KMS-11 (cell line): ENCODE results near the gene KCNIP1.

Experiments
- H2AFZ ChIP-seq: fragments of 200-600 bp; sonication (generic); 2 replicates; pipeline ENCODE4 v1.6.1; 2016; ENCODE audit warnings: antibody characterized with exemption, mixed run types, low read depth
- H3K27ac ChIP-seq: fragments of 200-600 bp; sonication (generic); 2 replicates; pipeline ENCODE4 v1.6.1; 2016; ENCODE audit warnings: mild to moderate bottlenecking, mixed run types
- H3K27me3 ChIP-seq: fragments of 200-600 bp; sonication (generic); 2 replicates; pipeline ENCODE4 v1.6.1; 2017; ENCODE audit warnings: mild to moderate bottlenecking, low read depth, mixed run types, moderate library complexity; ENCODE audit not compliant: insufficient read depth
- H3K36me3 ChIP-seq: fragments of 200-600 bp; sonication (generic); 2 replicates; pipeline ENCODE4 v1.6.1; 2017; ENCODE audit warnings: mild to moderate bottlenecking, mixed run types; ENCODE audit not compliant: insufficient read depth
- H3K4me1 ChIP-seq: fragments of 200-600 bp; sonication (generic); 2 replicates; pipeline ENCODE4 v1.6.1; 2016; ENCODE audit warnings: mild to moderate bottlenecking, low read depth, mixed run types; ENCODE audit not compliant: poor library complexity, severe bottlenecking
- H3K4me2 ChIP-seq: fragments of 200-600 bp; sonication (generic); 2 replicates; pipeline ENCODE4 v1.7.0; 2016; ENCODE audit warnings: mild to moderate bottlenecking, mixed run types
- H3K4me3 ChIP-seq: fragments of 200-600 bp; sonication (generic); IDR thresholded peaks from 2 replicates; pipeline ENCODE4 v1.6.1; 2017; ENCODE audit warnings: low read depth, low read length, mixed read lengths; ENCODE audit not compliant: insufficient read depth
- H3K79me2 ChIP-seq: fragments of 200-600 bp; sonication (generic); 2 replicates; pipeline ENCODE4 v1.6.1; 2016; ENCODE audit warnings: low read depth, mixed run types; ENCODE audit not compliant: insufficient read depth
- H3K9ac ChIP-seq: fragments of 200-600 bp; sonication (generic); 2 replicates; pipeline ENCODE4 v1.6.1; 2016; ENCODE audit warnings: mild to moderate bottlenecking, mixed run types
- H4K20me1 ChIP-seq: fragments of 200-600 bp; sonication (generic); 2 replicates; pipeline ENCODE4 v1.6.1; 2016; ENCODE audit warnings: mild to moderate bottlenecking, mixed run types; ENCODE audit not compliant: insufficient read depth
- CTCF ChIP-seq: fragments of 200-600 bp; sonication (generic); conservative IDR thresholded peaks from 2 replicates; pipeline ENCODE4 v1.6.1; 2017; ENCODE audit warnings: low read depth, mild to moderate bottlenecking, antibody characterized with exemption, low read length, moderate library complexity, mixed read lengths

Gene KCNIP1

GRCh38 chr5:170639221-170639925 is 135.6 kb downstream of the KCNIP1 start:
- H3K27me3 ChIP-seq = no peaks in the 10 kb centered on the region
- H3K4me1 ChIP-seq = no peaks in the 10 kb centered on the region
- no peaks in the 10 kb centered on the region for H4K20me1 ChIP-seq
- no peak for TF ChIP-seq CTCF
- no peak overlapping the region for H3K4me3 ChIP-seq
- no peak overlapping the region for H3K27ac ChIP-seq
- no peak overlapping the region for H3K4me2 ChIP-seq
- H3K36me3 ChIP-seq = no peaks in the 10 kb centered on the region
- H3K9ac ChIP-seq = no peak overlapping the region
- H3K79me2 ChIP-seq = no peaks in the 10 kb centered on the region
- H2AFZ ChIP-seq = no peak overlapping the region

- Histone ChIP-seq H3K36me3 (no peaks in the 10 kb centered on the region), H3K9ac (no peak overlapping the region), H3K27ac (no peak overlapping the region), H3K4me3 (no peak overlapping the region), H3K4me2 (no peak overlapping the region), H4K20me1 (no peaks in the 10 kb centered on the region), H3K27me3 (no peaks in the 10 kb centered on the region), H3K4me1 (no peaks in the 10 kb centered on the region), H2AFZ (no peak overlapping the region), H3K79me2 (no peaks in the 10 kb centered on the region)
- TF ChIP-seq CTCF = no peak
These were observed 137.1 kb downstream of the KCNIP1 start for GRCh38 chr5:170640731-170641588.

GRCh38 chr5:170641589-170642031 is 137.8 kb downstream of the KCNIP1 start:
- Histone ChIP-seq H3K4me2 (no peak overlapping the region), H3K9ac (no peak overlapping the region), H4K20me1 (no peaks in the 10 kb centered on the region), H2AFZ (no peak overlapping the region), H3K79me2 (no peaks in the 10 kb centered on the region), H3K27ac (no peak overlapping the region), H3K36me3 (no peaks in the 10 kb centered on the region), H3K4me3 (no peak overlapping the region), H3K27me3 (no peaks in the 10 kb centered on the region), H3K4me1 (no peaks in the 10 kb centered on the region)
- no peak for TF ChIP-seq CTCF

- Histone ChIP-seq H3K27ac (no peak overlapping the region), H2AFZ (no peak overlapping the region), H3K79me2 (no peaks in the 10 kb centered on the region), H3K27me3 (no peaks in the 10 kb centered on the region), H3K4me2 (no peak overlapping the region), H3K9ac (no peak overlapping the region), H3K36me3 (no peaks in the 10 kb centered on the region), H3K4me3 (no peak overlapping the region), H4K20me1 (no peaks in the 10 kb centered on the region), H3K4me1 (no peaks in the 10 kb centered on the region)
- TF ChIP-seq CTCF = no peak
These were observed 138.4 kb downstream of the KCNIP1 start for GRCh38 chr5:170642066-170642735.
